Glutamatergic neuron (in vitro differentiated cells): ENCODE measurements around the gene UQCRC2. TPM values are rescaled to one million over a fixed set of nuclear protein-coding genes. Genes with fewer than 3 reads are reported as not detected.
A peak's percentile ranks its signal among the peaks of the same experiment; 100 is the strongest.

ENCODE experiments used
- DNase-seq: peaks from one replicate; pipeline ENCODE4 v3.0.0; 2022
- H3K27ac Mint-ChIP-seq: one replicate; pipeline ENCODE4 v1.8.0; 2020; ENCODE audit warnings: mild to moderate bottlenecking, mixed read lengths, inconsistent platforms; ENCODE audit not compliant: unreplicated experiment
- H3K27me3 Mint-ChIP-seq: one replicate; pipeline ENCODE4 v1.8.0; 2020; ENCODE audit warnings: mild to moderate bottlenecking, moderate library complexity, mixed read lengths, inconsistent platforms; ENCODE audit not compliant: unreplicated experiment
- H3K36me3 Mint-ChIP-seq: one replicate; pipeline ENCODE4 v1.8.0; 2020; ENCODE audit warnings: mild to moderate bottlenecking, mixed read lengths, inconsistent platforms; ENCODE audit not compliant: unreplicated experiment
- H3K4me1 Mint-ChIP-seq: one replicate; pipeline ENCODE4 v1.8.0; 2020; ENCODE audit warnings: mild to moderate bottlenecking, low read depth, mixed read lengths, inconsistent platforms; ENCODE audit not compliant: unreplicated experiment
- H3K4me3 Mint-ChIP-seq: one replicate; pipeline ENCODE4 v1.8.0; 2020; ENCODE audit warnings: mild to moderate bottlenecking, mixed read lengths, inconsistent platforms; ENCODE audit not compliant: unreplicated experiment
- H3K9me3 Mint-ChIP-seq: one replicate; pipeline ENCODE4 v1.8.0; 2020; ENCODE audit warnings: mild to moderate bottlenecking, moderate library complexity, mixed read lengths, inconsistent platforms; ENCODE audit not compliant: unreplicated experiment
- total RNA-seq: library from RNA; stranded (reverse); fragmentation: NEBNext Ultra II Directional; extraction: Animal tissue kit (Norgen Biotek cat#: 25700); gene quantifications from one replicate; pipeline ENCODE4 v1.2.1, GENCODE V29; 2021; ENCODE audit not compliant: unreplicated experiment
- TF ChIP-seq, protein P1 (sequence below): fragments of 200-600 bp; sonication (generic); IDR thresholded peaks from one replicate; pipeline ENCODE4 v1.5.0; 2021; ENCODE audit not compliant: partially characterized antibody, unreplicated experiment

Gene UQCRC2
- total RNA-seq, 1 donor from 2014 or later, result 193 TPM

DNA sequence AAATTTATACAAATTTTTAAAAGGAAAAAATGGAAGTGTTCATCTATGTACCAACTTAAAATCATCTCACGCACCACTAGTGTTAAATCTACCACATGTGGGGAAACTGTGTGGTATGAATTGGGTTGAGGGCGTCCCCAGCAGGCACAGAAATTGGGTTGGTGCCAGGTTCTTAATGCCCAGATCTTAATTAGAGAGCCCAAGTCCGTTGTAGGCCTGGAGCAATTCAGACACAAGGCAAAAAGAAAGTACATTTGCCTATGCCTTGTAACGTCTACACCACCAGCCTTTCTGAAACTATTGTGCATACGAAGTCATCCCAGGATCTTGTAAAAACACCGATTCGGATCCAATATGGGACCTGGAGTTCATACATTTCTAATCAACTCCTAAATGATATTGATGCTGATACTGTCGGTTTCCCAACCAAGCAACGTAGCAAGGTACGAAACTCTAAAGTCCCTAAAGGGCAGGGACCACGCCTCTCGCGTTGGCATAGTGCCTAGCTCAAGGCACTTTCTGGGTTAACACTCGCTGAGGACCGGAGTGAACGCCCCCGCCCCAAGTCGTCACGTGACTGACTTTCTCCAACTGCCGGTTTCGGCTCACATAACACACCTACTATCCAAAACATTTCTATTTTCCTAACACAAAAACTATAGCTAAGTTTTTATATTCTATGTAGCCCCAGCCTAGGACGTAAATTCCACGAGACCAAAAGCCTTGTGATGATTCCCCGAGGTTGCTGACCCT, 945 bp upstream of the UQCRC2 start:
- Mint-ChIP-seq H3K9me3 (peaks cover 8% of the 10 kb centered on the region), H3K27me3 (peaks cover 8% of the 10 kb centered on the region), H3K36me3 (no peaks in the 10 kb centered on the region), H3K4me3 (peak overlapping the region; percentile 100), H3K4me1 (peaks cover 8% of the 10 kb centered on the region), H3K27ac (peak overlapping the region; percentile 100)
- TF ChIP-seq, protein P1, sequence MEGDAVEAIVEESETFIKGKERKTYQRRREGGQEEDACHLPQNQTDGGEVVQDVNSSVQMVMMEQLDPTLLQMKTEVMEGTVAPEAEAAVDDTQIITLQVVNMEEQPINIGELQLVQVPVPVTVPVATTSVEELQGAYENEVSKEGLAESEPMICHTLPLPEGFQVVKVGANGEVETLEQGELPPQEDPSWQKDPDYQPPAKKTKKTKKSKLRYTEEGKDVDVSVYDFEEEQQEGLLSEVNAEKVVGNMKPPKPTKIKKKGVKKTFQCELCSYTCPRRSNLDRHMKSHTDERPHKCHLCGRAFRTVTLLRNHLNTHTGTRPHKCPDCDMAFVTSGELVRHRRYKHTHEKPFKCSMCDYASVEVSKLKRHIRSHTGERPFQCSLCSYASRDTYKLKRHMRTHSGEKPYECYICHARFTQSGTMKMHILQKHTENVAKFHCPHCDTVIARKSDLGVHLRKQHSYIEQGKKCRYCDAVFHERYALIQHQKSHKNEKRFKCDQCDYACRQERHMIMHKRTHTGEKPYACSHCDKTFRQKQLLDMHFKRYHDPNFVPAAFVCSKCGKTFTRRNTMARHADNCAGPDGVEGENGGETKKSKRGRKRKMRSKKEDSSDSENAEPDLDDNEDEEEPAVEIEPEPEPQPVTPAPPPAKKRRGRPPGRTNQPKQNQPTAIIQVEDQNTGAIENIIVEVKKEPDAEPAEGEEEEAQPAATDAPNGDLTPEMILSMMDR, result no peak
- DNase-seq, result peak; percentile 67

DNA sequence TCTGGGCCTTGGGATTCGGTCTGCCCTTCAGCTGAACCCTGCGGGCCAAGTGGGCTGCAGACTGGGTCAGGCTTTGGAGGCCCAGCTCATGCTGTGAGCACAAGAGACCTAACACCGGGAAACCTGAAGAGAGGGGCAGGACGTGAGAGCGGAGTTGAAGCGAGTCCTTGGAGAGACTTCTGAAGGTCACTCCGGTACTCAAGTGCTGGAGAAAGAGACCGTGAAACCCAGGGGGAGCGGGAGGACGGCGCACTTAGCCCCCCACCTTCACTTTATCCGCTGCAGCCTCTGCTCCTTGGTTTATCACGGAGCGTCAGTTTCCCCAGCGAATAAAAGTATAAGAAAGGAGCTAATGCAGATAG, 361 bp downstream of the UQCRC2 start:
- TF ChIP-seq, protein P1, result no peak
- Mint-ChIP-seq H3K27ac (peak overlapping the region; percentile 100), H3K4me1 (peaks cover 8% of the 10 kb centered on the region), H3K27me3 (peaks cover 7% of the 10 kb centered on the region), H3K36me3 (no peaks in the 10 kb centered on the region), H3K9me3 (peaks cover 8% of the 10 kb centered on the region), H3K4me3 (peak overlapping the region; percentile 100)
- DNase-seq, result no peak

DNA sequence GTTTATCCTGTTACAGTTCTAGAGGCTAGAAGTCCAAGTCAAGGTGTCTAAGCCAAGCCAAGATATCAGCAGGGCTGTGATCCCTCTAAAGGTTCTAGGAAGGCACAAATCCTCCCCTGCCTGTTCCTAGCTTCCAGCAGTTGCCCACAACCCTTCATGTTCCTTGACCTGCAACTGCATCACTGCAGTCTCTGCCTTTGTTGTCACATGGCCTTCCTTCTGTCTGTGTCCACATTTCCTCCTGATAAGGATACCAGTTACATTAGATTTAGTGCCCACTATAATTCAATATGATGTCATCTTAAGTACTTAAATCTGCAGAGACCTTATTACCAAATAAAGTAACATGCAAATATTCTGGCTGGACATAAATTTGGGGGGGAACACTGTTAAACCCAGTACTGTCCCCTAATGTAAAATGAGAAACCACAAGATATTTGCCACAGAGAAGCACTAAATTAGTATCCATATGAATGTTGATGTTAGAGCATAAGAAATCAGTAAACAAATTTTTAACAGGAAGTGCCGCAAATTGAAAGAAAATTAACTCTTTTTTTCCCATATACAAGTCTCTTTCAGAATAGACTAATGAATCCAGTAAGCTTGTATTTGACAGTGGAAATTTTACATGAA, 4.7 kb downstream of the UQCRC2 start:
- Mint-ChIP-seq H3K4me3 (no peak overlapping the region), H3K9me3 (peaks cover 7% of the 10 kb centered on the region), H3K36me3 (no peaks in the 10 kb centered on the region), H3K4me1 (peaks cover 5% of the 10 kb centered on the region), H3K27ac (no peak overlapping the region), H3K27me3 (peaks cover 6% of the 10 kb centered on the region)
- TF ChIP-seq, protein P1, result no peak
- DNase-seq, result no peak

DNA sequence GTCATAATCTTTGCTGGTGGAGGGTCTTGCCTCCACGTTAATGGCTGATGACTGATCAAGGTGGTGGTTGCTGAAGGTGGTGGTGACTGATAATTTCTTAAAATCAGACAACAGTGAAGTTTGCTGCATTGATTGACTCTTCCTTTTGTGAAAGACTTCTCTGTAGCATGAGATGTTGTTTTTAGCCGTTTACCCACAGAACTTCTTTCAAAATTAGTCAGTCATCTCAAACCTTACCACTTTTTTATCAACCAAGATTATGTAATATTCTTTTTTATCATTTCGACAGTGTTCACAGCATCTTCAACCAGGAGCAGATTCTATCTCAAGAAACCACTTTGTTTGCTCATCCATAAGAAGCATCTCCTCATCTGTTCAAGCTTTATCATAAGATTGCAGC, 5.9 kb downstream of the UQCRC2 start:
- Mint-ChIP-seq H3K27ac (no peak overlapping the region), H3K27me3 (no peaks in the 10 kb centered on the region), H3K9me3 (no peaks in the 10 kb centered on the region), H3K4me3 (no peak overlapping the region), H3K36me3 (no peaks in the 10 kb centered on the region), H3K4me1 (peaks cover 3% of the 10 kb centered on the region)
- TF ChIP-seq, protein P1, result no peak
- no peak for DNase-seq

DNA sequence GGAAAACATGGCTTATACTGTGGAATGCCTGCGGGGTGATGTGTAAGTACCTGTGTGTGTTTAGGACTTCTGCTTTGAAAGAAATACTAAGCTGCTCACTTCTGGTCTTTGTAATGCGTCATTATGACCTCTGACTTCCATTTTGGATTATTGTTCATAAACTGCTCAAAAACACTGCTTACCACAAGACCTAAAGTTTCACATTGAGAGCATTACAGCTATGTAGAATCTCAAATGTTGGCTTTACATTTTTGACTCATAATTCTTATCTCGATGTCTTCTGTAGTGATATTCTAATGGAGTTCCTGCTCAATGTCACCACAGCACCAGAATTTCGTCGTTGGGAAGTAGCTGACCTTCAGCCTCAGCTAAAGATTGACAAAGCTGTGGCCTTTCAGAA, 9.3 kb downstream of the UQCRC2 start:
- TF ChIP-seq, protein P1, result no peak
- Mint-ChIP-seq H3K36me3 (no peaks in the 10 kb centered on the region), H3K9me3 (no peaks in the 10 kb centered on the region), H3K4me1 (no peaks in the 10 kb centered on the region), H3K27ac (no peak overlapping the region), H3K4me3 (no peak overlapping the region), H3K27me3 (peaks cover 2% of the 10 kb centered on the region)
- DNase-seq, result no peak
